Measurements from ENCODE around the gene GNAI2.
"Not testable (repeated sequence)": the region's sequence is repeated elsewhere in the genome, so short reads cannot be mapped to it uniquely, and the experiment has no call there.

GNAI2 gene

DNA sequence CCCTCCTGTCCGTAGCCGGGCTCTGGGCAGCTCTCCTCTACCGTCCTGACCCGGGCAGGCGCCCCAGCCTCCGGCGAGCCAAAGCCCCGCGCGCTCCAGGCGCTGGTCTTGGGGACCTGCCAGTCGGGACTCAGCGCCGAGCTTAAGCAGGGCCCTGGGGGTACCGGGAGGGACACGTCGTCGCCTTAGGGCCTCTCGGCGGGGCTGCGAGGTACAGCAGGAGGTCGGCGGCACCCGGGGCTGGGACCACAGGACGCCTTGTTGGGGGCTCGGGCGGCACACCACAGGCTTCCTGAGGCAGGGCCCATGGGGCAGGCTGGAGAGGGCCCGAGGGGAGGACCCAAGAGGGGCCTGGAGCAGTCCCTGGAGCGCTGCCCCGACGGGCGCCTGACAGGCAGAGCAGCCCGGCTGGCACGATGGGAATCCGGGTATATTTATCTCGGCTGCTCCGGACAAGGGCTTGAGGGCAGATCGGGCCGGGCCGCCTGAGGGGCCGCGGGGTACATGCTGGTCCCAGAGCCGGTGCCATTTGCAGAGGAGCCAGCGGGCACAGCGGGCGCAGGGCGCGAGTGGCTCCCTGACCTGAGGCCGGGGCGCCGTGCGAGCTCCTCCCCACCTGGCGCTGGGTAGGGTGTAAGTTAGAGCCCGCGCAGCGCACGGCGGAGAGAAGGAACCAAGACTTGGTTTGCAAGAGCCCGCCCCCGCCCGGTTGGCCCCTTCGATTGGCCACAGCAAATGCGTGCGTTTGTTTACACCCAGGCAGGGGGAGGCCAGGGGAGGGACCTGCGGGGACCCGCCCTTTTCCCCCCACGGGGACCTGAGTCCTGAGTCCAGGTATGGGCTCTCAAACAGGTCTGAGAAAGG lies 30.4 kb upstream of the GNAI2 start:
- peak; percentile 48 to 49 for DNase-seq

DNA sequence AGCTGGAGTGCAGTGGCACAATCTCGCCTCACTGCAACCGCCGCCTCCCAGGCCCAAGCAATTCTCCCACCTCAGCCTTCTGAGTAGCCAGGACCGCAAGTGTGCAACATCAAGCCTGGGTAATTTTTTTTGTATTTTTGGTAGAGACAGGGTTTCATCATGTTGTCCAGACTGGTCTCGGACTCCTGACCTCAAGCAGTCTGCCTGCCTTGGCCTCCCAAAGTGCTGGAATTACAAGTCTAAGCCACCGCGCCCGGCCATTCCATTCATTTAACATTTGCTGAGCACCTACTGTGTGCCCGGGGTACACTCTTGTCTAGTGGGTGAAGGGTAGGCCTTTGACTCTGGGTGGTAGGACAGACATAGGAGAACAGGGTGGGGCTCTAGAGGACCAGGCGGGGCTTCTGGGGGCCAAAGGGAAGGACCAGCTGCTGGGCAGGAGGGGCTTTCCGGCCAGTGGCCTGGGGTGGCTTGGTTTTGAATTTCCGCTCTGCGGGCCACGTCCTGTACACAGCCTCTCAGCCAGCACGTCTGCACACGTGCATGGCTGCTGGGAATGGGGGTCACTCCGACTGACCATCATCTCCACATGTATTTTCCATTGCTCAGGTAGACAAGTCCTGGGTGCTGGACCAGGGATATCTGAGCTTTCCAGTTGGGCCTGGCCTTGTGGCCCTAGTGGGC lies 28.5 kb upstream of the GNAI2 start:
- no peak for DNase-seq

DNA sequence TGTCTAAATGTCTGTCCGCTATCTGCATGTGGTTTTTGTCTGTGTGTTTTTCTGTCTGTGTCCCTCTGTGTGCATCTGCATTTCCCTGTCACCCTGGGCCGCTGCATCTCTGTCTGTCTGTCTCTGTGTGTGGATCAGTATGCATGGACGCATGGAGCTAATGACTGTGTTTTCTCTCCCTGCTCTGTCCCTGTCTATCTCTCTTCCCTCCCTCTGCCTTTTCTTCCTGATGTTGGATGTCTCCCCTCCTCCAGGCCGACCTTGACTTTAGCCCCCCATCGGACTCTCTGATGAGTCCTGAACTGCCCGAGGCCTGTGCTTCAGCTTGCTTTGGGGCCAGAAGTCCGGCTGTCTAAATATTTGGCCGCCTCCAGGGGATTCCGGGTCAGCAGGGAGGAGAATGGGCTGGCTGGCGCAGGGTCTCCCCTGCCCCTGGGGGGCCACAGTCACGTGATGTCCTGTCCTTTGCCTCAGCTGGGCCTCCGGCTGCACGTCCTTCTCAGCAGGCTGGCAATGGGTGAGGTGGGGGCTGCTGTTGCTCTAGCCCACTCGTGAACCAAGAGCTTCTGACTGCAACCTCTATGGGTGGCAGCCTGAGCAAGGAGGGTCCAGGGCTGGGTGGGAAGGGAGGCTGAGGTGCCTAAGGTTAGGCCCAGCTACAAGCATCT lies 27.2 kb upstream of the GNAI2 start:
- no peak for DNase-seq

DNA sequence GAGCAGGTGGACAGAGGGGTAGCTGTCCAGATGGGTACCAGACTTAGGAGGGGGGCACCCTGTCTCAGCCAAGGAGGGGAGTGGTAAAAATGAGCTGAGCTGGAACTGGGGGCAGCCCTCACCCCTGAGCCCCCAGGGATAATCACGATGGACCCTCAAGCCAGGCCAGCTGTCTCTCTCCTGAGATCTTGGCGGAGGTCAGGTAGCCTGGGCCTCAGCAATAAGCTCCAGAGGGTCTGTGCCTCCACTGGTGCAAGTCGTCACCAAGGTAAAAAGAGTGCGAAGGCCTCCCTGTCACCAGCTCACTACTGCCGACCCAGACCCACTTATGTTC lies 25.9 kb upstream of the GNAI2 start:
- no peak for DNase-seq

DNA sequence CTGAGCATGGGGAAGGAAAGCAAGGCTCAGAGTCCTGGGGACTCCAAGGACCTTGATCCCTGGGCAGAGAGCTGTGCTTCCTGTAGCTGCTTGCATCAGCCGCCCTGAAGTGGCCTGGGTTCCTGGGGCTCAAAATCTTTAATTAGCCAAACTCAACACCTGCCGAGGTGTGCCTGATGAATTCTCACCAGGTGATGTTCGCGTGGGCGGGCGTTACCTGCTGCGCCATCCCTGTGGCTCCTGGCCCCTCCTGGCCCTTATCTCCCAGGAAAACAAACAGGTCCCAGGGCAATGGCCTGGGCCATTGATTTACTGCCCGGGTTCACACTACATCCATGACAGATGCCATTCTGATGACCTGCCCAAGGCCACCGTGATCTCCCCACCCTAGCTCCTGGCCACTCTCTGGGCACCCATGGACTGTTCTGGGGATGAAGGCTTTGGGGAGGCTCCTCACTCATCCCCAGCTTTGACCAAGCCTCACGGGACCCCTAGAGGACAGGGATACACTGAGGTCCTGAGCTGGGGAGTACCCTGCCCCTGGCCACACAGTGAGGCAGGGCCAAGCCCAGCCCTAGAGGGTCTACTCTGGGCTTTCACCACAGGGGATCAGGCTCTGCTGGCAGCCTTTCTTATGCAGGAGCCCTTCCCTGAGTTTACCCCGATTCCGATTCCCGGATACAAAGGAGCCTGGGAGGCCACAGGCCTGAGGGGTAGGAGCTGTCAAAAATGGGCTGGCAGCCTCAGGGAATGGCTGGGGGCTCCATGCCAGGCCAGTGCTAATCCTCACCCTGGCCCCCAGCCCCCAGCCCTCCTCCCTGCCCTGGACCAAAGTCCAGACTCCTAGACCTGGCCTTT lies 25.3 kb upstream of the GNAI2 start:
- DNase-seq: no peak

DNA sequence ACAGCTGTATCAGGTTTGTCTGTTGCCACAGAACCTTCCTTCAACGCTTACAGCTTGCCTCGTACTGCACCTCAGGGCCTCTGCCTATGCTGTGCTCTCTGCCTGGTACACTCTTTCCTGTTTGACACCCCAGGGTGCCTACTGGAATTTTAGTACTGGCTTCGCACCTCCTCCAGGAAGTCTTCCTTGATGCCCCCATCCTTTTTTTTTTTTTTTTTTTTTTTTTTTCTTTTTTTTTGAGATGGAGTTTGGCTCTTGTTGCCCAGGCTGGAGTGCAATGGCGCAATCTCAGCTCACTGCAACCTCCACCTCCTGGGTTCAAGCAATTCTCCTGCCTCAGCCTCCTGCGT lies 24.7 kb upstream of the GNAI2 start:
- not testable (repeated sequence) for DNase-seq

DNA sequence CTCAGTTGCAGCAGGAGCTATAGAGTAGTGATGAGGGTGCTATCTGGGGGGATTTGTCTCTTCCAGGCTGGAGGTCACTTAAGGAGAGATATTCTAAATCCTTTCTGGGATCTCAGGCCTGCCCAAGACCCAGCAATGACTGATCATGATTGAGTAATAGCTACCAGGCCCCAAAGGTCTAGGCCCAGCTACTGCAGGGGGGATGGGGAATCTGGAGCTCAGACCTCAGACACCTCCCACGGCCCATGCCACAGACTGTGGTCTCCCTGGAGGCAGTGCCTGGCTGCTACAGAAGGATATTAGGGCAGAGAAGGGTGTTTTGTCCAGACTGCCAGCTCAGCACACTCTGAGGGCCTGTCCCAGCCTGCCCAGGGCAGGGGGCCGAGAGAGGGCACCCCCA lies 24.1 kb upstream of the GNAI2 start:
- DNase-seq: no peak

DNA sequence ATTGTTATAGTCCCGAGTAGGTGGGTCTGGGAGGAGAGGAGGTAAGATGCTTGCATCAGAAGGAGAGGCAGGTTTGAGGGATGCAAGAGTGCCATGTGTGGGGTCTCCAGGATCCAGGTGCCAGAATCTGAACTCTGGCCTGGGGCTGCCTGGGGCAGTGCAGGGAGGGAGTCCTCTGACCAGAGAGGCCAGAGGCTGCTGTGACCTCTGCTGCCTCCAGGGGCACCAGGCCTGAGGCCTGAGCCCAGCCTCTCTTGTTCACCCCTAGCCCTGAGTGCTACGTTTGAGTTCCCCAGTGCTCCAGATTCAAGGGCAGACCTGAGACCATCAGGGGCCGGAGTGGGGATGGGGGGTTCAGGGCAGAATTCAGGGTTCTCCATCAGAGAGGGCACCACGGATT lies 23.5 kb upstream of the GNAI2 start:
- DNase-seq: no peak

DNA sequence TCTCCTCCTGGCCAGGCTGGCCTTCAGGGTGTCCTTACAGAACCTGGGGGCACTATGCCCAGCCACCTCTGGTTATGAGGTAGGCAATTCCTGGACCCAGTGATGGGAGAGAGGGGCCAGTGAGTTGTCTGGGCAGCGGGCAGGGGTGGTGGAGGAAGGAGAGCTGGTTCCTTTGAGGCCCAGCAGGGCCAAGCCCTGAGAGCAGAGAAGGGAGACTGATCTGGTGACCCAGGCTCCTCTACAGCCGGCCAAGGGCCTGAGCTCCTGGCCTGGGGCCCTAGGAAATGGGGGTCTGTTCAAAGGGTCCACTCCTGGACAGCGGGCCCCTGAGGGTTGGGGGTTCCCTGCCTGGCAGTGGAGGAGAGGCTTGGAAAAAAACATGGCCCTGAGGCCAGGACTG lies 23.0 kb upstream of the GNAI2 start:
- no peak for DNase-seq

DNA sequence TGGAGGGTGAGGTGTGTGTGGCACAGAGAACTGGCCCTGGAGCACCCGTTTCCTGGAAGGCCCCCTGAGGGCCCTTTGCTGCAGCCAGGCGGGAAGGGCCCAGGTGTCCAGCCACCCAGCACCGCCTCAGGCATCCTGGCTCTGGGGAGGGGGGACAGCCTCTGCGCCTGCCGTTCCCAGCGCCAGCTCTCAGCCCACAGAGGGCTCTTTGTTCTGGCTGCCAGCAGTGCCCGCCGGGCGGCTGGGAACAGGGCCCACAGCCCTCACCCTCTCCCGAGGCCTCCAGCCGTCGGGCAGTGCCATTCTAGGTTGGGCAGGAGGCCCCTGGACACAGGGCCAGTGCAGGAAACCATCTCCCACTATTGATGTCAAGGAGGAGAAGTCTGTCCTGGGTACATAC lies 22.6 kb upstream of the GNAI2 start:
- no peak for DNase-seq

DNA sequence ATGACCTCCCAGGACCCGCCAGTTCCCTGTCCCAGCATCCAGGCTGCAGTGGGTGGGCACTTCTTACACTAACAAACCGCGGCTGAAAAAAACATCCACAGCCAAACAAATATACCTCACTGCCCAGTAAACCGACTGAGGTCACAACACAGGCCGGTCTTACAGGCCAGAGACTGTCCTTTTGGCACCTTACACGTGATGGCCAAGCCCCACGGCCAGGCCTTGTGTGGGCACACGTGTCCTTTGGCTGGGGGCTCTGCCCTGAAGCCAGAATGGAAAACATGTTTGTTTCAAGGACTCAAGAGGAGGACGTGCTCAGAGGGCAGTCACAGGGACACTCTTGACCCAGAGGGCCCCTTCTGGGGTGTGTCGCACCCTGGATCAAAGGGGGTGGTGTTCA lies 21.2 kb upstream of the GNAI2 start:
- no peak for DNase-seq

DNA sequence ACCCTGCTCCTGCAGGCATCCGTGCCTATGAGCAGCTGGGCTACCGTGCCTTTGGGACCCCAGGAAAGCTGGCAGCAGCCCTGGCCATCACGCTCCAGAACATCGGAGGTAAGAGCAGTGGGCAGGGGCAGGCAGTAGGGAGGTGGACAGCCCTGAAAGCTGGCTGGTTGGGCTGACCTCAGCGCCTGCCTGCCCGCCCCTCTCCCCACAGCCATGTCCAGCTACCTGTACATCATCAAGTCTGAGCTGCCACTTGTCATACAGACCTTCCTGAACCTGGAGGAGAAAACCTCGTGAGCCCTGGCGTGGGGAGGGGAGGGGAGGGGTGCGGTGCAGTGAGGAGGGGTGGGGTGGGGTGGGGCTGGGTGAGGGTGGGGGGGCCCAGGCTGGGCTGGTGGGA lies 20.5 kb upstream of the GNAI2 start:
- no peak for DNase-seq

DNA sequence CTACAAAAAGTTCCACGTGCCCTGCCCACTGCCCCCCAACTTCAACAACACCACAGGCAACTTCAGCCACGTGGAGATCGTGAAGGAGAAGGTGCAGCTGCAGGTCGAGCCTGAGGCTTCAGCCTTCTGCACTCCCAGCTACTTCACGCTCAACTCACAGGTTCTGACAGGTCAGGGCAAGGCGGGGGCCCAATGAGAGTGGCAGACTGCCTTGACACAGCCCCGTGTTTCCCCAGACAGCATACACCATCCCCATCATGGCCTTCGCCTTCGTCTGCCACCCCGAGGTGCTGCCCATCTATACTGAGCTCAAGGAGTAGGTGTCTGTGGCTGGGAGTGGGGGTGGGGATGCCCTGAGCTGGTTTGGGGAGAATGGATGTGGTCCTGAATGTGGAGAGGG lies 18.3 kb upstream of the GNAI2 start:
- DNase-seq: no peak

DNA sequence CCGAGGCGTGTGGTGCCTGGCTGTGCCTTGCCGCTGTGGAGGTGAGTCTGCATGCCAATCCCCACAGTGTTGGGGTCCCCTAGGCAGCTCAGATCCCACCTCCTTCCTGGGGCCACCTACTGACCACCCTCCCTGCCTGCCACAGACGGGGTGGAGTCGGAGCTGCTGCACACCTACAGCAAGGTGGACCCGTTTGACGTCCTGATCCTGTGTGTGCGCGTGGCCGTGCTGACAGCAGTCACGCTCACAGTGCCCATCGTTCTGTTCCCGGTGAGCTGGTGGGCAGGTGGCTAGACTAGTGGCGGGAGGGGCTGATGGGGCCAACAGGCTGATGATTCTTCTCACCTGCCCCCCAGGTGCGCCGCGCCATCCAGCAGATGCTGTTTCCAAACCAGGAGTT lies 17.6 kb upstream of the GNAI2 start:
- DNase-seq: no peak

DNA sequence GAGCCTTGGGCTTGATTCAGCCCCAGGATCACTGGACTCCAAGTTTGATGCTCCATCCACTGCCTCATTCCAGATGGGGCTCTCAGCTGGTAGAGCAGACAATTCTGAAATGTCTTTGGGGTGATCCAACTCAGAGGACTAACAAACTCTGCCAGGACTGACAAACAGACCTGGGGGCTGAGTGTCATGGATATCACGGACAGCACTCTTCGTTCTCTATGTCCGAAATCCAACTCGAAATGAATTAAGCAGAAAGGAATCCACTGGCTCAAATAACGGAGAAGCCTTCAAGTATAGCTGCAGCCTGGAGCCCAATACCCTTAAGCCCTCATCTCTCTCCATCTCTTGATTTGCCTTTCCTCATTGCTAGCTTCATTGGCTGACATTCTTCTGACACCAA lies 16.7 kb upstream of the GNAI2 start:
- DNase-seq: no peak

DNA sequence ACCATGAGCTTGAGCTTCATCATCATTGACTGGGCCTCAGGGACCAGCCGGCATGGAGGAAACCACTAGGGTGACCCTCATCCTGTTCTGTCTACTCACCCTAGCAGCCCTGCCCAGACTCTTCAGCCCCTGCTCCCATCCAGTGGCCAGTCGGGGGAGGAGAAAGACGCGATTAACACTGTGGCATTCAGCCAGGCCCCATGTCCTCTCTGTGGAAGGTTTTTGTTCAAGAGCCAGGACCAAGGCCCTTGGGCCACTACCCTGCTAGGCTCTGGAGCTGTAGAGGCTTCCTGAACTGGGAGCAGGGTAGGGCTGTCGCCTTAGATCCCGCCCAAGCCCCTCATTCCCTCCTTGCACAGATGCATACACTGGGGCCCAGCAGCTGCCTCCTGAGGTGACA lies 15.9 kb upstream of the GNAI2 start:
- no peak for DNase-seq

DNA sequence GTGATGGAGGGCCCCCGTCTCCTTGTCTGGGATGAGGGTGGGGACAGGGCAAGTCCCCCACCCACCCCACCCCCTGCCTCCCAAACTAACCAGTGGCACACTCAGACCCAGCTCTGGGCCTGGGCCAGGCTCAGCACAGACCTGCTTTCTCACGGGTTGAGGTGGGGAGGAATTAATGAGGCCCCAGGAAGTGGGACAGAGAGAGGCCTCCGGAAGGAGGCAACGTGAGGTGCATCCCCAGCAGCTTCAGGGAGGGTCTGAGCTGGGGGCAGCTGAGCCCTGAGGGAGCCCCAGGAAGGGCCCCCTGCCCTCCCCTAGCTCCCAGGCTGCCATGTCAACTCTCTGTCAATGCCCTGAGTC lies 15.0 kb upstream of the GNAI2 start:
- no peak for DNase-seq

DNA sequence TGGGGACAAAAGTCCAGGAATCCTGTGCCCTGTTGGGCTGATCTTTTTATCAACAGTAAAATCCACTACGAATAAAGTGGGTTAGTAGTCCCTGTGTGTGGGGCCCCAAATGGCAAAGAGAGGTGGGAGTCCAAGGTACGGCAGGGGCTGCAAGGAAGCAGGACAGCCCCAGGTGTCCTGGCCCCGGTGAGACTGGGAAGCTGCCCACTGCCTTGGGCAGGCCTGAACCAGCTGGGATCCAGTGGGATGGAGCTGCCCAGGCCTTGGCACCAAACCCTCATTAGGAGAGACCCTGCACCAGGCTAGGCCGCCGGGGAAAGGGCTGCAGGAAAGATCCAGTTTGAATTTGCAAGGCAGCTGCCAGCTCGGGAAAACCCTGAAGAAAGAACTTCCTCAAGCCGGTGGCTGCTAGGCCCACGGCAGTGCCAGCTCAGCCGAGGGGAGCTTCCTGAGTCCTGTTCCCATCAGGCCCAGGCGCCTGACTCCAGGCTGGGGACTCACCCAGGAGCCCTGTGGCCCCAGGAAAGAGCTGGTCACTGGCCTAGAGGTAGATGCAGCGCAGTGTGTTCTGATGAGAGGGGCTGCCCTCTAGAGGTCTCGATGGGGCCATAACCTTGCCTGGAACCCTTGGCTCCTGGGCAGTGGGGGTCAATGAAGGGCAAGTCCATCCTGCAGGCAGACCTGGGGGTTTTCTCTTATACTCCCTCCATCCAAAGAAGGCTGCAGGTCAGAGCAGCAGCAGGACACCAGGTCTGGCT lies 14.4 kb upstream of the GNAI2 start:
- peak in 1 of 2 experiments; percentile 15 for DNase-seq

DNA sequence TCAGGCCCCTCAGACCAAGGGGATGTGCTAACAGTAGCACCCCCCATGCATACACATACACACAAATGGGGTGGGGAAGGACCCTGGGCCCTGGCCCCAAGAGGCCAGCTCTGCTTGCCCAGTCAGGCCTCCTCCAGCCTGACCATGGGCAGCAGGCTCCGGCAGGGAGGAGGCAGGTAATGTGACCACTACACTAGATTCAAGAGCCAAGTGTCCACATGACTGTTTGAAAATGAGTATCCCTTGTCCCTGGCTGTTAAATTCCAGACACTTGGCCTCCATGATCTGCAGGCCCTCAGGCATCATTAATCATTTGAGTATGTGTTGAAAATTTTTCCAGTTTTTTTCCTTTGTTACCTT lies 13.9 kb upstream of the GNAI2 start:
- no peak for DNase-seq

DNA sequence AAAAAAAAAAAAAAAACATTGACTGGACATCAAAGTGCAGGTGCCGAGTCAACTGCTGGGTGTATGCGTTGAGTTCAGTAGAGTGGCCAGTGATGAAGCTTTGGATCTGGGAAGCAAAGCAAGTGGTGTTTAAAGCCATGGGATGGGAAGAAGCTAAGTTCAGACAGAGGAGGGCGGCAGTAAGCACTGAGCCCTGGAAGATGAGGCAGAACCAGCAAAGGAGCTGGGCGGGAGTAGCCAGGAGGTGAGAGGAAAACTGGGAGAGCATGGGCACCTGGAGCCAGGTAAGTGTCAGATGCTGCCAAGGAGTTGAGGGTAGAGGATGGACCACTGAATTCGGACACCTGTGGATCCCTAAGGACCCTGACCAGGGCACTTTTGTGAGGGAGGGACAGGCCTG lies 11.4 kb upstream of the GNAI2 start:
- no peak for DNase-seq

DNA sequence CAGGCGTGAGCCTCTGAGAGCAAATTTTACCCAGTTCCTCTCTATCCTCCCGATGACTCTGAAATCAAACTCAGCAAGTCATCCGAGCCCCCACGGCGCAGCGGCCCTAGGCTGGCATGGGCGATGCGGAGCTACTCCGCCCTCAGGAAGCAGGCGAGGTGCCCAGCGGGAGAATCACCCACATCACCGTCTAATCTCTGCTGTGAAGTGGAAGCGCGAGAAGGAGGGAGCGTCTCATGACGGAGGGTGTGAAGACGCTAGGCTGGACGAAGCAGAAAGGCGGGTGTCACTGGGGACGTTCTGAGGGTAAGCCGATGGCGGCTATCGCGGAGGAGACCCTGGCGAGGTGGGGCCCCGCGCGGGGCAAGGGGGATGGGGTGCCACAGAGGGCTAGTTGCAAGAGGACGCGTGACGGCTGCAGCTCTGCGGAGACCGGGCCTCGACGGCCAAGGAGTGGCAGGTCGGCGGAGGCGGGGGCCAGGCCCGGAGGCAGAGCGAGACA lies 9.1 kb upstream of the GNAI2 start:
- DNase-seq: no peak

DNA sequence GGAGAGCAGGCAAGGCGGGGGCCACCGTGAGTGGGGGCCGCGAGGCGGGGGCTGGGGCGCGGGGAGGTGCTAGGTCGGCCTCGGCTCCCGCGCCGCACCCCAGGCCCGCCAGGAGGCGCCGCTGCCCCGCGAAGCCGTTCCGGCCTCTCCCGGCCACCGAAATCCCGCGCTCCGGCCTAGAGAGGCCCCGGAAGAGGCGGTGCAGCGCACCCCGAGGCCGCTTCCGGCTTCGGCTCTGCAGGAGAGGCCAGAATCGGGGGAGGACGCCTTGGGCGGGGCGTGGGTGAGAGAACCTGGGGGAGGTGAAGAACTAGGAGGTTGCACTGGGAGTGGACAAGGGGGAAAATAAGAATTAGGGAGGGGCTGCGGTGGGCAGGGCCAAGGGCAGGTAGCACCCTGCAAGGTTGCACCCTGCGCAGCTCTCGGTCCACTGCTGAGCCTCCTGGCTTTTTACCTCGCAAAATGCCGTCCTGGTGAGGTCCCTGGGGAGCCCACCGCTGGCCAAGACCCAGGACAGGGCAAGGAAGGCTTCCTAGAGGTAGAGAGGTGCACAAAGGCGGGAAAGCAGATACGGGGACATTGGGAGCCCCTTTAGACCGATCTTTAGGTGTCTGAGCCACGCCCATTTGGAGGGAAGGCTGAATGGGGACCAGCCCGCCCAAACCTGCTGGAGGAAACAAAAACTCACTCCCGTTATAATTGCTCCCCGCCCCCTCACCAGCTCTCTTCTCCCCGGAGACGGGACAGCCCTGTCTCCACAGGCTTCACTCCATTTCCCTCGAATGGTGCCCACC lies 8.4 kb upstream of the GNAI2 start:
- peak; percentile 89 to 91 for DNase-seq

Measured in Kasumi-1 (cell line).